Spleen (tissue), 7 donors: ENCODE results near the gene XRCC1.

Experiments used
- CTCF ChIP-seq, 11 experiments: fragments of 200-600 bp in 7 of 11; fragments of 450-650 bp in 4 of 11; sonication (generic) in 4 of 11; IDR thresholded peaks in 8 of 11; conservative IDR thresholded peaks in 3 of 11; 1 replicate in 7 of 11; 2 replicates in 4 of 11; pipeline versions ENCODE4 v1.4.0 to v1.8.0; 2016 to 2021; ENCODE audit warnings: antibody characterized with exemption in 11 of 11, inconsistent platforms in 4 of 11, mild to moderate bottlenecking in 1 of 11
- POLR2A ChIP-seq, 3 donors: fragments of 450-650 bp; IDR thresholded peaks; one replicate each; pipeline ENCODE4 v1.5.1; 2017; ENCODE audit warnings: antibody characterized with exemption in 3 of 3, mild to moderate bottlenecking in 1 of 3
- POLR2AphosphoS5 ChIP-seq, 3 donors: sonication (generic); formaldehyde crosslinking; IDR thresholded peaks; one replicate each; pipeline ENCODE4 v1.5.1; 2017; ENCODE audit warnings: antibody characterized with exemption in 3 of 3
- donor health status: DM: no; HTN: no; CAD: no; lungs with moderate emphysema.
- donor health status: DM: no; HTN: no; CAD: no.
- donor health status: DM: no; HTN: no; CAD: no.

- TF ChIP-seq CTCF (IDR thresholded peaks at IDR 0.05 in 8 of 11, conservative IDR thresholded peaks at IDR 0.05 in 3 of 11) (no peak), POLR2AphosphoS5 (IDR thresholded peaks at IDR 0.05) (no peak), POLR2A (IDR thresholded peaks at IDR 0.05) (no peak)
These were observed 67.4 kb downstream of the XRCC1 start for GRCh38 chr19:43507880-43508279.
